Glutamatergic neuron (in vitro differentiated cells): Measurements from ENCODE around the gene ARL5C. TPM values are rescaled to one million over a fixed set of nuclear protein-coding genes. Genes with fewer than 3 reads are reported as not detected.

Experiments used
- DNase-seq: peaks from one replicate; pipeline ENCODE4 v3.0.0; 2022
- H3K27ac Mint-ChIP-seq: one replicate; pipeline ENCODE4 v1.8.0; 2020; ENCODE audit warnings: mild to moderate bottlenecking, mixed read lengths, inconsistent platforms; ENCODE audit not compliant: unreplicated experiment
- H3K27me3 Mint-ChIP-seq: one replicate; pipeline ENCODE4 v1.8.0; 2020; ENCODE audit warnings: mild to moderate bottlenecking, moderate library complexity, mixed read lengths, inconsistent platforms; ENCODE audit not compliant: unreplicated experiment
- H3K36me3 Mint-ChIP-seq: one replicate; pipeline ENCODE4 v1.8.0; 2020; ENCODE audit warnings: mild to moderate bottlenecking, mixed read lengths, inconsistent platforms; ENCODE audit not compliant: unreplicated experiment
- H3K4me1 Mint-ChIP-seq: one replicate; pipeline ENCODE4 v1.8.0; 2020; ENCODE audit warnings: mild to moderate bottlenecking, low read depth, mixed read lengths, inconsistent platforms; ENCODE audit not compliant: unreplicated experiment
- H3K4me3 Mint-ChIP-seq: one replicate; pipeline ENCODE4 v1.8.0; 2020; ENCODE audit warnings: mild to moderate bottlenecking, mixed read lengths, inconsistent platforms; ENCODE audit not compliant: unreplicated experiment
- H3K9me3 Mint-ChIP-seq: one replicate; pipeline ENCODE4 v1.8.0; 2020; ENCODE audit warnings: mild to moderate bottlenecking, moderate library complexity, mixed read lengths, inconsistent platforms; ENCODE audit not compliant: unreplicated experiment
- CTCF ChIP-seq: fragments of 200-600 bp; sonication (generic); IDR thresholded peaks from one replicate; pipeline ENCODE4 v1.5.0; 2021; ENCODE audit not compliant: partially characterized antibody, unreplicated experiment
- total RNA-seq: library from RNA; stranded (reverse); fragmentation: NEBNext Ultra II Directional; extraction: Animal tissue kit (Norgen Biotek cat#: 25700); gene quantifications from one replicate; pipeline ENCODE4 v1.2.1, GENCODE V29; 2021; ENCODE audit not compliant: unreplicated experiment

Gene ARL5C
- total RNA-seq, 1 donor from 2014 or later, result not detected

DNA sequence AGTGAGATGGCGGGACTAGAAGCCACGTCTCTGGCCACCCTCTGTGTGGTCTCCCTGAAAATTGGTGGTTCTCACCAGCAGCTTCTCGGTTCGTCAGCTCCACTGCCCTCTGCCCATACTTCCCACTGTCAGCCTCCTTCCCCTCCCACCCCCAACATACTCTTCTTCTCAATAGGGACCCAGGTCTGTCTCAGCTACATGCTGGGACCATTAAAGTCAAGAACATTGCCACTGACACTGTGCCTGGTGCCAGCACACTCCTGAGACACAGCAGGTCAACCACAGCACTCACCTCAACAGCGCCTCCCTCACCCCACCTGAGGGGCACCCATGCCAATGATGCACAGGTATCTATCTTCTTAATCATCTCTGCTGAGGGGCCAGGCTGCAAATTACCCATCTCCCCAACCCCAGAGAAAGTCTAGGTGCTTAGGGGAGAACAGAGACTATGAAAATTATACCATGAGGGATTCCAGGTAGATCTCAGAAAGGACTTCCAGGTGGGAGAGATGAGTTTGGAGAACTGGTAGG lies 15.8 kb downstream of the ARL5C start:
- Mint-ChIP-seq H3K27me3 (peaks cover 34% of the 10 kb centered on the region), H3K36me3 (peaks cover 4% of the 10 kb centered on the region), H3K4me1 (peaks cover 5% of the 10 kb centered on the region), H3K4me3 (no peak overlapping the region), H3K27ac (no peak overlapping the region), H3K9me3 (peaks cover 22% of the 10 kb centered on the region)
- TF ChIP-seq CTCF, result no peak
- DNase-seq, result no peak

DNA sequence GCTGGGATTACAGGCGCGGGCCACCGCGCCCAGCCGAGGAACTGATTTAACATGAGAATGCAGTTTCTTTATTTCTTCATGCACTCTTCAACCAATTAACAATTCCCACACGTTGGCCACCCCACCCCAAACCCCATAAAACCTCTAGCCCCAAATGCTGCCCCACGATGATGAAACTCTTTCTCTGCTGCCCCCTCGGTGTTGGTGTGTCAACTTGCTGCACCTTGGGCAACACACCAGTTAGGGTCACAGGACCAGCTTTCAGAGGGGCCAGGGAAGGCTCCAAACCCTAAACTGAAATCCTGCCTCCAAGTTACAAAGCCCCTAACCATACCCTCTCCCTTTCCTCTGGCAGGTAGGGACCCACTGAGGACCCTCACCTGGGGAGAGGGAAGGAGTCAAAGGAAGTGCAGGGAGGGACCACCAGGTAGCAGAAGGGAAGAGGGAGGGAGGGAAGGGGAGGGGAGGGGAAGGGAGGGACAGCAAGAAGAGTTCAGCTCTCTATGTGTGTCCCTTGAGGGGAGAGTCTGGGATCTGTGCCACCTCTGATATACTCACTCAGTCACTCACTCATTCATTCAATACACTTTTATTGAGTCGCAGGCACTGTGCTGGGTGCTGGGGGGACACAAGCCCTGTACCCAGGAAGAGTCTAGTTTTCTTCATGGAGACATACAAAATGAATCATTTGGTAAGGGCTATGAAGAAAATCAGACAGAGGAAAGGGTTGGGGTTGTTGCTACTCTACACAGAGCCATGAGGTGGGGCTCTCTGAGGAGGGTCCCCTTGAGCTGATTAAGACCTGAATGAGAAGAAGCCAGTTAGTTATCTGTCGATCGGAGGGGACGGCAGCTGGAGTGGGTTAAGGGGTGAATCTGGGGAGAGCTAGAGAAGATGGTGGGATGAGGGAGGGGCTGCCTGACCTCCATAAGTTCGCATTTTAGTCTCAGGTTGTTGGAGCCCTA lies 18.5 kb downstream of the ARL5C start:
- Mint-ChIP-seq H3K9me3 (peaks cover 1% of the 10 kb centered on the region), H3K27ac (no peak overlapping the region)
- TF ChIP-seq CTCF, result no peak

DNA sequence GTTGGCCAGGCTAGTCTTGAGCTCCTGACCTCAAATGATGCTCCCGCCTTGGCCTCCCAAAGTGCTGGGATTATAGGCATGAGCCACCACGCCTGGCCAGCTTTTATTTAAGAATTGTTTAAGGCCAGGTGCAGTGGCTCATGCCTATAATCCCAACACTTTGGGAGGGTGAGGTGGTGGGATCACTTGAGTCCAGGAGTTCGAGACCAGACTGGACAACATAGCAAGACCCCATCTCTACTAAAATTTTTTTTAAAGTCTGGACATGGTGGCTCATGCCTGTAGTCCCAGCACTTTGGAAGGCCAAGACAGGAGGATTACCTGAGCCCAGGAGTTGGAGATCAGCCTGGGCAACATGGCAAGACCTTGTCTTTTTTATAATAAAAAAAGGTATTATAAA lies 19.7 kb downstream of the ARL5C start:
- DNase-seq, result no peak

More for the DNA sequence above, 18.5 kb downstream of the ARL5C start:
- no peaks in the 10 kb centered on the region for H3K4me1 Mint-ChIP-seq
- no peak overlapping the region for H3K4me3 Mint-ChIP-seq
- H3K27me3 Mint-ChIP-seq, result peaks cover 19% of the 10 kb centered on the region
- DNase-seq, result no peak
- no peaks in the 10 kb centered on the region for H3K36me3 Mint-ChIP-seq

GRCh38 chr17:39145143-39145542 lies 20.8 kb downstream of the ARL5C start:
- Mint-ChIP-seq H3K4me1 (no peaks in the 10 kb centered on the region), H3K4me3 (no peak overlapping the region), H3K9me3 (peaks cover 1% of the 10 kb centered on the region), H3K36me3 (no peaks in the 10 kb centered on the region), H3K27ac (no peak overlapping the region), H3K27me3 (peaks cover 13% of the 10 kb centered on the region)
- TF ChIP-seq CTCF, result no peak
- DNase-seq, result no peak

More for the DNA sequence above, 19.7 kb downstream of the ARL5C start:
- no peak for TF ChIP-seq CTCF
- peaks cover 1% of the 10 kb centered on the region for H3K9me3 Mint-ChIP-seq
- no peaks in the 10 kb centered on the region for H3K36me3 Mint-ChIP-seq
- H3K27ac Mint-ChIP-seq, result no peak overlapping the region
- no peaks in the 10 kb centered on the region for H3K4me1 Mint-ChIP-seq
- peaks cover 17% of the 10 kb centered on the region for H3K27me3 Mint-ChIP-seq
- H3K4me3 Mint-ChIP-seq, result no peak overlapping the region

DNA sequence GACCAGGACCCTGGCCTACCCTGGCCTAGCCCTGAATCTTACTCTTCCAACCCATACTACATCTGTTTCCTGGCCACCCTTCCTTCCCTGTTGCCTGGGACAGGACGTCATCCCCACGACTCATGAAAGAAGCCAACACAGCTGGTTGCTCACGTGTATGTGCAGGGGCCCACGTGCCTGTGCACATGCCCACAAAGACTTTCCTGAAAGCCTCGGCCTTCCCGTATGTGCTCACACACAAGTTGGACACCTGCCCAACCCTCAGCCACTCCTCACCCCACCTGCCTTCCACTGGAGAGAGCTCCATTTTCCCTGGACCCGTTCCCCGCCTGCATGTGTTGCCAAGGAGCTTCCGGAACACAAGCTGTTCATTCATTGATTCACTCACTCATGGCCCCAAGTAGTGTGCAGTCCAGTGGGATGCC lies 21.5 kb downstream of the ARL5C start:
- H3K4me1 Mint-ChIP-seq, result no peaks in the 10 kb centered on the region
- DNase-seq, result no peak
- peaks cover 1% of the 10 kb centered on the region for H3K9me3 Mint-ChIP-seq
- peaks cover 7% of the 10 kb centered on the region for H3K27me3 Mint-ChIP-seq
- H3K27ac Mint-ChIP-seq, result no peak overlapping the region
- no peaks in the 10 kb centered on the region for H3K36me3 Mint-ChIP-seq
- no peak for TF ChIP-seq CTCF
- no peak overlapping the region for H3K4me3 Mint-ChIP-seq
